GM12878 (cell line): ENCODE results near the gene KDM8. TPM values are rescaled to one million over a fixed set of nuclear protein-coding genes. Genes with fewer than 3 reads are reported as not detected.

ENCODE experiments used
- ATAC-seq: fragments of 200-7000 bp; cut with Tn5 transposase; 3 replicates; pipeline ENCODE4 v1.9.1; 2020; ENCODE audit warnings: mild to moderate bottlenecking, moderate library complexity
- BruUV-seq: library from RNA; stranded (reverse); fragments of 400-500 nt; replicated peaks from 2 replicates; lab custom pipeline; 2021; lab: Mats Ljungman, UMichigan
- CTCF ChIA-PET: fragments of 300-600 bp; sonication (Branson Sonifier 250); formaldehyde crosslinking; extraction: SDS; loops from one replicate; lab custom pipeline; 2021; ENCODE audit warnings: inconsistent platforms; lab: Yijun Ruan, JAX
- POLR2A ChIA-PET: fragments of 350-600 bp; formaldehyde crosslinking; extraction: SDS; loops from one replicate; lab custom pipeline; 2021; ENCODE audit warnings: inconsistent platforms; lab: Charles Lee
- RAD21 ChIA-PET: fragments of 300-600 bp; sonication (Branson Sonifier 250); formaldehyde crosslinking; loops from one replicate; lab custom pipeline; 2023; ENCODE audit warnings: antibody characterized with exemption; ENCODE audit not compliant: unreplicated experiment; lab: Charles Lee
- SMC1A ChIA-PET: fragments of 300-600 bp; sonication (Branson Sonifier 250); formaldehyde crosslinking; loops from one replicate; lab custom pipeline; 2023; ENCODE audit not compliant: unreplicated experiment, uncharacterized antibody; lab: Charles Lee
- DNase-seq: peaks from one replicate; pipeline ENCODE4 v3.0.0-alpha.2; 2011; ENCODE audit warnings: low read depth, low spot score
- FAIRE-seq: peaks from 3 replicates; lab custom pipeline; 2011; peaks lifted over from hg19 to GRCh38; lab: Jason Lieb, UNC
- H2AFZ ChIP-seq: 2 replicates; pipeline ENCODE4 v1.6.0; 2011; ENCODE audit warnings: low read depth, low read length, control low read depth; ENCODE audit not compliant: control insufficient read depth
- H3K27ac ChIP-seq: 2 replicates; pipeline ENCODE4 v1.5.1; 2011; ENCODE audit warnings: control low read depth; ENCODE audit not compliant: control insufficient read depth, insufficient read depth
- H3K27me3 ChIP-seq, 2 experiments: replicated peaks in 1 of 2; 2 replicates each; pipeline versions ENCODE4 v1.6.0 to v1.6.1; 2011; ENCODE audit warnings: low read length in 1 of 2; ENCODE audit not compliant: control insufficient read depth in 2 of 2, insufficient read depth in 2 of 2
- H3K36me3 ChIP-seq, 2 experiments: 2 replicates each; pipeline ENCODE4 v1.5.1; 2011; ENCODE audit warnings: low read length in 1 of 2; ENCODE audit not compliant: control insufficient read depth in 2 of 2, insufficient read depth in 2 of 2
- H3K4me1 ChIP-seq: 2 replicates; pipeline ENCODE4 v1.6.1; 2011; ENCODE audit warnings: mild to moderate bottlenecking, low read length, moderate library complexity, mixed read lengths; ENCODE audit not compliant: control insufficient read depth, insufficient read depth
- H3K4me2 ChIP-seq: 2 replicates; pipeline ENCODE4 v1.6.0; 2011; ENCODE audit warnings: control low read depth; ENCODE audit not compliant: control insufficient read depth, insufficient read depth
- H3K4me3 ChIP-seq: fragments of 200-600 bp; sonication (generic); 2 replicates; pipeline ENCODE4 v1.5.1; 2016
- H3K79me2 ChIP-seq: 2 replicates; pipeline ENCODE4 v1.6.0; 2011; ENCODE audit warnings: low read length; ENCODE audit not compliant: control insufficient read depth, insufficient read depth
- H3K9ac ChIP-seq: 2 replicates; pipeline ENCODE4 v1.8.0; 2011; ENCODE audit warnings: low read length, control low read depth, mixed read lengths; ENCODE audit not compliant: control insufficient read depth, insufficient read depth
- H3K9me3 ChIP-seq: replicated peaks from 3 replicates; pipeline ENCODE4 v1.5.1; 2011; ENCODE audit warnings: mild to moderate bottlenecking, low read length; ENCODE audit not compliant: control insufficient read depth, insufficient read depth
- H4K20me1 ChIP-seq: 2 replicates; pipeline ENCODE4 v1.6.0; 2011; ENCODE audit not compliant: control insufficient read depth, insufficient read depth
- IKZF2 ChIP-seq, 2 experiments: fragments of 450-650 bp; IDR thresholded peaks; 2 replicates each; pipeline ENCODE4 v1.6.1; 2017; ENCODE audit warnings: mild to moderate bottlenecking in 2 of 2, moderate library complexity in 2 of 2
- MYB ChIP-seq: fragments of 150-350 bp; IDR thresholded peaks from 2 replicates; pipeline ENCODE4 v1.6.1; 2014; ENCODE audit warnings: mild to moderate bottlenecking, low read depth, low read length, borderline replicate concordance
- NFYA ChIP-seq: IDR thresholded peaks from 2 replicates; pipeline ENCODE4 v1.6.1; 2011; ENCODE audit warnings: low read depth, mild to moderate bottlenecking, low read length, improper control_type of control experiment, borderline replicate concordance
- RUNX3 ChIP-seq: IDR thresholded peaks from 2 replicates; pipeline ENCODE4 v1.6.1; 2012; ENCODE audit warnings: low read length, inconsistent platforms
- SIX5 ChIP-seq: IDR thresholded peaks from 2 replicates; pipeline ENCODE4 v1.6.1; 2011; ENCODE audit warnings: mild to moderate bottlenecking, low read depth, low read length, moderate library complexity; ENCODE audit not compliant: severe bottlenecking
- WGBS: methylation state at CpG from one replicate; pipeline ENCODE4 v1.1.6; 2016; ENCODE audit warnings: low lambda C conversion rate; ENCODE audit not compliant: insufficient replicate concordance, insufficient coverage; ENCODE audit errors: missing lambda C conversion rate; 5-methylcytosine and 5-hydroxymethylcytosine counted together
- in situ Hi-C: fragments of 300-500 bp; cut with MboI; formaldehyde crosslinking; loops from 9 replicates; pipeline ENCODE4 v1.14.3; 2018; ENCODE audit warnings: mixed read lengths
- intact Hi-C: fragments of 100-400 bp; cut with micrococcal nuclease; formaldehyde crosslinking; loops from one replicate; pipeline ENCODE4 v1.14.2; 2022; ENCODE audit not compliant: unreplicated experiment
- polyA plus RNA-seq, 11 experiments: library from polyadenylated mRNA; depleted of rRNA in 4 of 11; unstranded in 6 of 11; stranded (reverse) in 5 of 11; fragments of >200 nt; fragmentation: Nextera tagmentation in 4 of 11; fragmentation: Illumina TruSeq in 1 of 11; extraction: Ambion mirVana in 4 of 11; extraction: Trizol in 1 of 11; gene quantifications; 1 replicate in 1 of 11; 2 replicates in 10 of 11; pipeline versions ENCODE4 v1.2.1 to v1.2.3, GENCODE V29; 2011 to 2016; ENCODE audit warnings: inconsistent platforms in 2 of 11, missing spikeins in 2 of 11, low read depth in 1 of 11
- total RNA-seq, 4 experiments: library from RNA; depleted of rRNA in 3 of 4; stranded (reverse); fragments of >200 nt in 3 of 4; fragmentation: Illumina TruSeq in 1 of 4; extraction: Trizol in 1 of 4; gene quantifications; 2 replicates each; pipeline versions ENCODE4 v1.2.1 to v1.2.3, GENCODE V29; 2013 to 2021
- TF ChIP-seq, protein P1 (sequence below): IDR thresholded peaks from 2 replicates; pipeline ENCODE4 v1.6.1; 2012; ENCODE audit warnings: low read depth, low read length, improper control_type of control experiment
- TF ChIP-seq, protein P2 (sequence below): fragments of 450-650 bp; IDR thresholded peaks from 2 replicates; pipeline ENCODE4 v1.6.1; 2014; ENCODE audit warnings: mild to moderate bottlenecking

KDM8 gene
- total and polyA plus RNA-seq, 10 of the 15 experiments (the other 5 are each of a cell fraction or from before 2014, with no cell fraction given): 0.79 to 8.9 (median 5.8) TPM

DNA sequence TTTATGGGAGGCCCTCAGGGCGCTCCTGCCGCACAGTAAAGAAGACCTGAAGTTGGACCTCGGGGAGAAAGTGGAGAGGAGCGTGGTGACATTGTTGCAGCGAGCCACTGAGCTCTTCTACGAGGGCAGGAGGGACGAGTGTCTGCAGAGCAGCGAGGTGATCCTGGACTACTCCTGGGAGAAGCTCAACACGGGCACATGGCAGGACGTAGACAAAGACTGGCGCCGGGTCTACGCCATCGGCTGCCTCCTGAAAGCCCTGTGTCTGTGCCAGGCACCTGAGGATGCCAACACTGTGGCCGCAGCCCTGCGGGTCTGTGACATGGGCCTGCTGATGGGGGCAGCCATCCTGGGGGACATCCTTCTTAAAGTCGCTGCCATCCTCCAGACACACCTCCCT is 6.8 kb downstream of the KDM8 start:
- no peak overlapping the region for H2AFZ ChIP-seq
- no peaks in the 10 kb centered on the region for H3K79me2 ChIP-seq
- ChIA-PET SMC1A (interaction anchor here (1.5 to 2.5 kb wide), 2 partner anchors 10 to 30 kb away, joined by 4 to 9 read pairs; no protein-coding TSS in a partner anchor), CTCF (interaction anchor here (0.8 to 1.1 kb wide), 2 partner anchors 15 to 24 kb away, joined by 5 read pairs; no protein-coding TSS in a partner anchor), RAD21 (no interaction called here), POLR2A (no interaction called here)
- no peaks in the 10 kb centered on the region for H4K20me1 ChIP-seq
- ATAC-seq (no peak), DNase-seq (no peak), FAIRE-seq (no peak)
- in situ Hi-C loops: no loop called here
- H3K27ac ChIP-seq: no peak overlapping the region
- BruUV-seq: no TSS peak
- no peaks in the 10 kb centered on the region for H3K27me3 ChIP-seq
- no peaks in the 10 kb centered on the region for H3K9me3 ChIP-seq
- WGBS: 89% methylated on average over 17 of the region's 17 CpGs
- TF ChIP-seq SIX5: no peak
- TF ChIP-seq, protein P1, sequence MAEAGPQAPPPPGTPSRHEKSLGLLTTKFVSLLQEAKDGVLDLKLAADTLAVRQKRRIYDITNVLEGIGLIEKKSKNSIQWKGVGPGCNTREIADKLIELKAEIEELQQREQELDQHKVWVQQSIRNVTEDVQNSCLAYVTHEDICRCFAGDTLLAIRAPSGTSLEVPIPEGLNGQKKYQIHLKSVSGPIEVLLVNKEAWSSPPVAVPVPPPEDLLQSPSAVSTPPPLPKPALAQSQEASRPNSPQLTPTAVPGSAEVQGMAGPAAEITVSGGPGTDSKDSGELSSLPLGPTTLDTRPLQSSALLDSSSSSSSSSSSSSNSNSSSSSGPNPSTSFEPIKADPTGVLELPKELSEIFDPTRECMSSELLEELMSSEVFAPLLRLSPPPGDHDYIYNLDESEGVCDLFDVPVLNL: no peak
- no peak for TF ChIP-seq RUNX3
- TF ChIP-seq IKZF2 (IDR thresholded peaks at IDR 0.05): no peak
- TF ChIP-seq NFYA: no peak
- TF ChIP-seq, protein P2, sequence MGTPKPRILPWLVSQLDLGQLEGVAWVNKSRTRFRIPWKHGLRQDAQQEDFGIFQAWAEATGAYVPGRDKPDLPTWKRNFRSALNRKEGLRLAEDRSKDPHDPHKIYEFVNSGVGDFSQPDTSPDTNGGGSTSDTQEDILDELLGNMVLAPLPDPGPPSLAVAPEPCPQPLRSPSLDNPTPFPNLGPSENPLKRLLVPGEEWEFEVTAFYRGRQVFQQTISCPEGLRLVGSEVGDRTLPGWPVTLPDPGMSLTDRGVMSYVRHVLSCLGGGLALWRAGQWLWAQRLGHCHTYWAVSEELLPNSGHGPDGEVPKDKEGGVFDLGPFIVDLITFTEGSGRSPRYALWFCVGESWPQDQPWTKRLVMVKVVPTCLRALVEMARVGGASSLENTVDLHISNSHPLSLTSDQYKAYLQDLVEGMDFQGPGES: no peak
- TF ChIP-seq MYB: no peak
- no peak overlapping the region for H3K4me3 ChIP-seq
- no peak overlapping the region for H3K4me2 ChIP-seq
- H3K4me1 ChIP-seq: peaks cover 6% of the 10 kb centered on the region
- no peak overlapping the region for H3K9ac ChIP-seq
- intact Hi-C loops: no loop called here
- peaks cover 0 to 5% of the 10 kb centered on the region in 2 experiments; a peak in 3 of 4 replicates for H3K36me3 ChIP-seq
